GM15510 (cell line): Measurements from ENCODE around the gene TXNRD1.

ENCODE experiments used
- POLR2A ChIP-seq: IDR thresholded peaks from 3 replicates; pipeline ENCODE4 v1.6.1; 2011; ENCODE audit warnings: borderline replicate concordance; ENCODE audit not compliant: insufficient read length; ENCODE audit errors: extremely low read depth

The TXNRD1 gene

GRCh38 chr12:104337030-104337558 is 121.5 kb downstream of the TXNRD1 start:
- TF ChIP-seq POLR2A = no peak

- TF ChIP-seq POLR2A = no peak
These were observed 124.1 kb downstream of the TXNRD1 start for GRCh38 chr12:104339663-104340062.

- no peak for TF ChIP-seq POLR2A
These were observed 124.6 kb downstream of the TXNRD1 start for GRCh38 chr12:104340177-104340576.

- no peak for TF ChIP-seq POLR2A
These were observed 125.5 kb downstream of the TXNRD1 start for GRCh38 chr12:104340925-104341611.

- TF ChIP-seq POLR2A = no peak
These were observed 126.6 kb downstream of the TXNRD1 start for GRCh38 chr12:104342147-104342546.

- TF ChIP-seq POLR2A = no peak
These were observed 127.2 kb downstream of the TXNRD1 start for GRCh38 chr12:104342635-104343249.

GRCh38 chr12:104344682-104345081 is 129.1 kb downstream of the TXNRD1 start:
- TF ChIP-seq POLR2A = no peak

- no peak for TF ChIP-seq POLR2A
These were observed 129.9 kb downstream of the TXNRD1 start for GRCh38 chr12:104345234-104346066.

GRCh38 chr12:104347374-104348075 is 131.9 kb downstream of the TXNRD1 start:
- TF ChIP-seq POLR2A = no peak

- TF ChIP-seq POLR2A = no peak
These were observed 132.9 kb downstream of the TXNRD1 start for GRCh38 chr12:104348283-104348993.

GRCh38 chr12:104348994-104349494 is 133.5 kb downstream of the TXNRD1 start:
- TF ChIP-seq POLR2A = no peak

GRCh38 chr12:104350211-104351056 is 134.9 kb downstream of the TXNRD1 start:
- no peak for TF ChIP-seq POLR2A
